ENCODE results near the gene IL17RC.
"Not testable (repeated sequence)": the region's sequence is repeated elsewhere in the genome, so short reads cannot be mapped to it uniquely, and the experiment has no call there.

Gene IL17RC
- total RNA-seq = 0.14 to 1.4 (median 0.22) reads per million in 3 experiments

- DNase-seq = no peak
Measured at GRCh38 chr3:9916734-9917680, at the start of gene IL17RC. Gene IL17RC (plus strand): TSS chr3:9917098. CDS start chr3:9917316, 218 bp downstream.

GRCh38 chr3:9867106-9867505 lies 49.8 kb upstream of the IL17RC start:
- no peak for DNase-seq

- no peak for DNase-seq
Measured at GRCh38 chr3:9869955-9870354, 46.9 kb upstream of the IL17RC start.

- DNase-seq = no peak
Measured at GRCh38 chr3:9870978-9871377, 45.9 kb upstream of the IL17RC start.

- not testable (repeated sequence) for DNase-seq
Measured at GRCh38 chr3:9872067-9872466, 44.8 kb upstream of the IL17RC start.

GRCh38 chr3:9875448-9875847 lies 41.5 kb upstream of the IL17RC start:
- DNase-seq = no peak

GRCh38 chr3:9876255-9876654 lies 40.6 kb upstream of the IL17RC start:
- DNase-seq = not testable (repeated sequence)

- no peak for DNase-seq
Measured at GRCh38 chr3:9876991-9877390, 39.9 kb upstream of the IL17RC start.

GRCh38 chr3:9878700-9879099 lies 38.2 kb upstream of the IL17RC start:
- no peak for DNase-seq

- no peak for DNase-seq
Measured at GRCh38 chr3:9879830-9880549, 36.9 kb upstream of the IL17RC start, which contains the start of gene CIDEC. Gene CIDEC (minus strand): TSS chr3:9880253. CDS start chr3:9878486, 1,767 bp downstream.

- no peak for DNase-seq
Measured at GRCh38 chr3:9881441-9881840, 35.5 kb upstream of the IL17RC start.

GRCh38 chr3:9883706-9884554 lies 33.0 kb upstream of the IL17RC start:
- DNase-seq = no peak

- DNase-seq = no peak
Measured at GRCh38 chr3:9884555-9885165, 32.2 kb upstream of the IL17RC start.

GRCh38 chr3:9886328-9886727 lies 30.6 kb upstream of the IL17RC start:
- no peak for DNase-seq

- DNase-seq = no peak
Measured at GRCh38 chr3:9887480-9887879, 29.4 kb upstream of the IL17RC start.

- DNase-seq = no peak
Measured at GRCh38 chr3:9888540-9888939, 28.4 kb upstream of the IL17RC start.

- DNase-seq = no peak
Measured at GRCh38 chr3:9889405-9889804, 27.5 kb upstream of the IL17RC start.

GRCh38 chr3:9890249-9891071 lies 26.4 kb upstream of the IL17RC start, which contains the start of gene JAGN1:
Gene JAGN1 (plus strand): TSS chr3:9890610. CDS start chr3:9890723, 113 bp downstream.
- DNase-seq = peak; percentile 86

GRCh38 chr3:9891072-9891622 lies 25.8 kb upstream of the IL17RC start:
- no peak for DNase-seq

GRCh38 chr3:9893739-9894138 lies 23.2 kb upstream of the IL17RC start:
- DNase-seq = no peak

- DNase-seq = not testable (repeated sequence)
Measured at GRCh38 chr3:9895715-9896114, 21.2 kb upstream of the IL17RC start.
